ENCODE data around the gene SULF2.

SULF2 gene

DNA sequence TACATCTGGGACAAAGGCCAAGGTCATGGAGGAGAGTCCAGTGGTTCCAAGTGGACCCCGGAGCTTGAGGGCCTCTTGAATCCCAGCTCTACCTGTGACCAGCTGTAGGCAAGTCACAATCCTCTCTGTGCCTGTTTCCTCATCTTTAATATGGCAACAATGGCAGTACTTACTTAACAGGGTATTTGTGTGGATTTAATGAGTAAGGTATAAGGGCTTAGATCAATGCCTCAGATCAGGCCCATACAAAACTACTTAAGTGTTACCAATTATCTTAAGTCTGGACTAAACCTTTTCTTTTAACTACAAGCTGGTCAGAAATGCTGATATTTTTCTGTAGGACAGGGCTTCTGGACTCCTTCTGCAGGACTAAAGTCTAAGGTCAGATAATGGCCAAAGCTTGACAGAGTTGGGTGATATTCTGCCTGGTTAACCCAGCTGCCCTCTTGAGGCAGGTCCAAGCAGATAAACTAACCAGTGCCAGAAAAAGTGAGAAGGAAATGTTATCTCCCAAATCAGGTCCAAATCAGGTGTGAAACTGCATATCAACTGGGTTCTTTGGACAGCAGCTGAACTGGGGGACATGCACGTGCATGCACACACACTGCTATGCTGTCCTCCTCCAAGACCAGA is 2.2 kb downstream of the SULF2 start:
- DNase-seq: no peak

DNA sequence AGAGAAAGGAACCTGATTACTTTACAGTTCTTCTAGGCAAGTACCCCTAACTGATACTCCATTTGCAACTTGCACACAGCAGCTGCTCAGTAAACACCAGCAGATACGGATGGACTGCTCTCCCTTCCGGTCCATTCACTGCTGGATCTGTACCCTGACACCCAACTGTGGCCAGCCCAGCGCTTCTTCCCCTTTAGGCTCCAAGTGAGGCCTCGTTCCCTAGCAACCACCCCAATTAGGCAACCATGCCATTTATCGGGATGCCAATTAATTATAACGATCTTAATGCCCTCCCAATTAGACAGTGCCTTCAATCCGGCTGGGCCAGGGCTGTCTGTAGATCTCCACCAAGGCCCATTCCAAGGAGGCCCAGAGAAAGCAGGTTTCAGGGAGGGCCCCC is 3.2 kb downstream of the SULF2 start:
- DNase-seq: no peak

- DNase-seq: no peak
Observed at GRCh38 chr20:47781632-47782031, 3.6 kb downstream of the SULF2 start.

DNA sequence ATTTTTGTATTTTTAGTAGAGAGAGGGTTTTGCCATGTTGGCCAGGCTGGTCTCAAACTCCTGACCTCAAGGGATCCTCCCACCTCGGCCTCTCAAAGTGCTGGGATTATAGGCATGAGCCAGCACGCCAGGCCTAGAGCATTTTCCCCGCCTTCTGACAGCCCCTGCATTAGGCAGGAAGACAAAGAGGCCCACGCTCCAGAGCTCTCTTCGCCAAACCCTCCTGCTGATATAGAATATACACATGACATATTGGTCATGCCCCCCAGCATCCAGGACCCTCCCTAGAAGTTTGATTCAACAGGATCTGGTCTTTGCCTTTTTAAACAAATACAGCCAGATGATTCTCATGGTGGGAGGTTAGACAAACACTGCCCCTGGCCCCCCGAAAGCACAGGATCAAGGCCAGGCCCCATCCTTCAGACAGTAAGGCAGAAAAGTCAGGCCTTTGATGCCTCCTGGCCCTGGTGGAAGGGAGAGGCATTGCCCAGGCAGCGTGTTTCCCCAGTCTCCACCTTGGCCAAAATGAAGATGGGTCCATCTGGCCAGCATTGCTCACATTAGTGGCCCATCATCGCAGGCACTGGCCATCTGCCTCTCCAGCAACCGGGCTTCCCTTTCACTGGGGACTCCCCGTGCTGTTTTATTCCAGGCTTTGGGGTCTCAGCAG is 4.4 kb downstream of the SULF2 start:
- no peak for DNase-seq

- no peak for DNase-seq
Observed at GRCh38 chr20:47778398-47779354, 6.6 kb downstream of the SULF2 start.

DNA sequence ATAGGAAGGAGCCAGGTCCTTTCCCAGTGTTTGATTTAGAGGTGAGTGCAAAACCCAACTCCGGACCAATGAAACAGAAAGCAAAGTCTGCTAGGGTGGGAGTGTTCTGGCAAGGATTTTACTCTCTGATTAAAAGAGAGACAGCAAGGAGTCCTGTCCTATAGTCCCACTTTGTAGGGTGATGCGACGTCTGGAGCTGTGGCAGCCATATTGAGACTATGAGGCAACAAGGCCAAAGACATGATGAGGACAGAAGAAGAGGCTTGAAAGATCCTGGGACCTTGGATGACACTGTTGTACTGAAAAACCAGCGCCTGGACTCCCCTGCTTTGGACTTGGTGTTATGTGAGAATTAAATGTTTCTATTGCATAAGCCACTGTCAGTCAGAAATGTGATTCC is 8.1 kb downstream of the SULF2 start:
- DNase-seq: no peak

DNA sequence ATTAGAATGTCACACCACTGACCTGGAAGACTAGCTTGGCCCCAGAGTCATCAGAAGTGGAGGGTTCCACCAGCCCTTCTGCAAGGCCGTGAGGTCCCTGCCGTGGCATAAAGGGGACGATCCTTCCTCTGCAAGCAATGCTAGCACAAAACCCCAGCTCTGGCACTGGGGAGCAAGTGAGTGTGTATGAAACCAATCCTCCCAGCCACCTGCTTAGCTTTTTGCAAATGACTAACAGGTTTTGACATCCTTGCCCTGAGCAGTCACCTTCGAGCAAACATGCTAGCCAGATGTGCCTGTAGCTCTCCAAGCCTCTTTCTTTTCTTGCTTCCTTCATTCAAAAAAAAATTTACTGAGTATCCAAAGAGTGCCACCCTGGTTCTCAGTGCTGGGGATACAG is 8.6 kb downstream of the SULF2 start:
- no peak for DNase-seq

DNA sequence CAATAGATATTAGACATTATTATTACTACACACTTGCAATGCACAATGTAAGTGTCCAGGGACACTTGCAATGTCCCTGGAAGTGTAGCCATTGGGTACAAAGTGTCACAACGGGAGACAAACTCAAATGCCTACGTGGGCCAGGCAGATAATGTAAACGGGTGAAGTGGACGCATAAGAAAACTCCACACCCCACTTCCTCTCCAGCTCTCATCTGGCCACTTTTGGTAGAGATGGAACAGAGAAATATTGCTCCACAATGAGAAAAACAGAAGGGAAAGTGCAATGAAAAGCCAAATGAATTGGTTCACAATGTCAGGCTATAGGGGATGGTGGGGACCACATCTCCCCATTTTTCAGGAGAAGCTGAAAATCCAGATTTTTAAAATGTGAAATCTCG is 9.4 kb downstream of the SULF2 start:
- no peak for DNase-seq

DNA sequence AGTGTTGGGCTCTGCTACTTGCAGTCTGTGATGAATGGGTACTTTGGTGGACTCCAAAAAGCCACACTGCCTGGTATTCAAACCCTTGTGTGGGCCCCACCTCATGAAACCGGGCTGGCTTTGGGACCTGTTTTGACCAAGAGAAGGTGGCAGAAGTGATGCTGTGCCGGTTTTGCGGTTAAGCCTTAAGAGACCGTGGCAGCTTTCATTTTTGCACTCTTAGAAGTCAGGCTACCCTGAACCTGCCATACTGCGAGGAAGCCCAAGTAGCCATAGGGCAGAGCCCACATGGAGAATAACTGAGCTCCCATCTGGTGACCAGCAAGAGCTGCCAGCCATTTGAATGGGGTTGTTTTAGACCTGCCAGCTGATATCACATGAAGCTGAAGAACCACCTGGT is 10.2 kb downstream of the SULF2 start:
- DNase-seq: no peak

DNA sequence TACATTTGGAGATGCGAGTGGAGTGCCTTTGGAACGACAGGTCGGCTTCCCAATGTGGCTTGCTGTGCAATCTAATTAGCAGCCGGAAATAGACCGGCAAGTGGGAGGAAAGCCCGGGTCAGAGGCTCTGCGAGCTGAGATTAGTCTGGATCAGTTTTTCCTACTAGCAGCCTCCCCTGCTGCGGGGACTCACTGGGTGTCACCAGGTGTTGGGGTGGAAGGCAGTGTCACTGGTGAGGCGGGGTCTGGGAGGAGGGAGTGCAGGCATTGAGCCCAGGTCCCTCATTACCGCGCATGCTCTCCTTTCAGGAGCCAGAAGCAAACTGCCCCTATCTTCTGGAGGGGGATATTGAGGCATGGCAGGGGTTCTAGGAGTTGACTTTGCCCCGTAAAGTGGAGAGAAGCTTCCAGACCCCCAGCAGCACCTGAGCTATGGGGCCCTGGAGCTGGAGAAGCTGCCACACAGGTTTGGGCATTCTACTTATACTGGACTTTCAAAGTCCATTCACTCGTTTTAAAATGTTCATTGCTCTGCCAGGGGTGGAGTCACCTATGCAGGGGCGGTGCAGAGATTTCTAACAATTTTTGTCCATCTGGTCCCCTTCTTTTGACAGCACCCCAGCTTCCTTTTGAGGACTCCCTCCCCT is 11.0 kb downstream of the SULF2 start:
- no peak for DNase-seq

DNA sequence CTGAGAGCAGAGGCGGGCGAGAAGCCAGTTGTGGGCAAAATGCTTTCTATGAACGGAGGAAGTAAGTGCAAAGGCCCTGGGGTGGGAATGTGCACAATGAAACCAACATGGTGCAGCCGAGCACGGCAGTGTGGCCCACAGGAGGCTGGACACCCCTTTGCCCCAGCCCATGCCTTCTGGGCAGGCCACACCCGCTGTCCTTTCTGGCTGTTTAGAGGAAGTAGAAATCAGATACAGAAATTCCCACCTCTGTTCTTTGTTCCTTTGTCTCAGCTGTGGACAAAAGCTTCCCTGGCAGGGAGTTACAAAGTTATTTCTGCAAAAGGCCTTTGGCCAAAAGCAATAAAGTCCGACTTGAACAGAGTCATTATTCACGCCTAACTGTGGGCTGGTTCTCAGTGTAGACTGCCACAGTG is 11.9 kb downstream of the SULF2 start:
- no peak for DNase-seq

DNA sequence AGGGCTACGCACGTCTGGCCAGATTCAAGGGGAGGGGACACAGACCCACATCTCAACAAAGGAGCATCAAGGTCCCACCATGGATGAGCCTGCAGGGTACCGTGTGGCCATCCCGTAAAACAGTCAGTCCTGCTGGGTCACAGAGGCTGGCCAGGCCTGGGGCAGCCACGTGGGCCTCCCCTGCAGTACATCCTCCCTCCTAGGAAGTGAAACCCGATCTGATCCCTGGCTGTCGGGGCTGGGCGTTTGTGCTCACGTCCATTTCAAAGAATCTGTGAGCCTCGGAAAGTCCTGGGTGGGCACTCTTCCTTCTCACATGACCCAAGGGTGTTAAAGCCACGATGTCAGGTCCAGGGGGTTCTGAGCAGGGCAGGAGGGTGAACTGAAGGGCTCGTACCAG is 14.3 kb downstream of the SULF2 start:
- no peak for DNase-seq

DNA sequence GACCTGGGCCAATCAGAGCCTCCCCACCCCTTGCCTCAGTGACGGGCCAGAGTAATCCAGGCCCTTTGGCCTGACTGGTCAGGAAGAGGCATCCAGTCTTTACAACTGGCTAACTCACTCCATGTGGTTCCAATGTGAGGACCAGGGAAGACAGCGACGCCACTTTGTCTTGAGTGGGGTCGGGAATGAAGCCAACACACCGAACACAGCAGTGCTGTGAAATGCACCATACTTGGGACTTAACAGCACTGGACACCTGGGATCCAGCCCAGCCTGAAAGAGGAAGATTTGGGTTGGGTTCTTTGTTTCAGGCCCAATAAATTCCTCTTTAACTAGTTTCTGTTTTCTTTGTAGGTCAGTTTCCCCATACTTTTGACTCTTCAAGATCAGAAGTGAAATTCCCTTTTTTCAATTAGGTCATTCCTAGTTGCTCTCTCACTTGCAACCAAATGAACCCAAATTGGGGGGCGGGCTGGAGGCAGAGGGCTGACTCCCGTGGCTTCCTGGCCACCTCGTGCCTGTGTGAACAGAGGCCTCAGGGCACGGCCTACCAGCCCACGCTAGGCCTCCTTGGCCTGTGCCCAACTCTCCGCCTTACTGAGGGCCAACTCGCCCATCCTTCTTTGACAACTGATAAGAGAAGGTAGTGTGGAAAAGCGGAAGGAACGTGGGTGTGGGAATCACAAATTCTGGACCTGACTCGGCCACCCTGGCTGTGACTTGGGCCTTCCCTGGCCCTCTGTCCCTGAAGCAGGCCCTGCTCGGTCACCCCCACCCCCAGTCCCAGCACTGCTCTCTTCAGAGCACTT is 17.1 kb downstream of the SULF2 start:
- no peak for DNase-seq

DNA sequence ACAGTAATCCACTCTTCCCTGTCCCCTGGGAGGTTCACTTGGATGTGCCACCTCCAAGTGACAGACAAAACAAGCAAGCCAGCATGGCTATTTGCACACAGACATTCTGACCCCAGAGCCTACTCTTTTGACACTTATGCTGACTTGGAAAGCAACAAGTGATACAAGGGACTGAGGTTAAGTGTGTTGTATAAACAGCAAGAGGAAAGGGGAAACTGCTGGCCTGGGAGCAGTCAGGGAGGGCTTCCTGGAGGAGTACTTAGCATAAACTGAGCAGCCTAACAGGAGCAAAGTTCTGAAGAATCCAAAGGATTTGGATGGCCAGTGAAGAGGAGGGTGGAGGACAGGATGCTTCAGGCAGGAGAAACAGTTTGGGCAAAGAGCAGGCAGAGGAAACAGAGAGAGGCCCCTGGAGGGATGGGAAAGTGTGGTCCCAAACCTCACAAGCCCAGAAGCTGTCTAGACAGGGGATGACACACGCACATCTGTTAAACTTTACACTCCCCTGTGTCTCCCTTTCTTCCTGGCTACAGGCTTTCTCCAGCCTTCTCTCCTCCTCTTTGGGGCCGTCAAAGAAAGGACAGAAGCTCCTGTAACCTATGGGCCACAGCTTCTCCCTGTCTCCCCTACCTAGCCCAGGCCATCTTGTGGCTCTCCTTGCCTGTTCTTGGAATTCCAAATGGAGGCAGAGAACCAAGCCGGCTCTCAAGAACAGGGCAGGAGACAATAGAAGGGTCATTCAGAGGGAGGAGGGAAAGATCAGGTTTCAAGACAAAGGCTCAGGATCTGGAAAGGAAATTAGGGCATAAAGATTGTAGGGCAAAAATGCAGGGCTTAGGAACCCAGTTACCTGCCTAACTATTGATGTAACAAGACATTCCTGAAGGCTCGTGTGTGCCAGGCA is 19.3 kb downstream of the SULF2 start:
- no peak for DNase-seq

GRCh38 chr20:47765271-47765670 is 20.0 kb downstream of the SULF2 start:
- DNase-seq: no peak

- no peak for DNase-seq
Observed at GRCh38 chr20:47764154-47764733, 21.0 kb downstream of the SULF2 start.

DNA sequence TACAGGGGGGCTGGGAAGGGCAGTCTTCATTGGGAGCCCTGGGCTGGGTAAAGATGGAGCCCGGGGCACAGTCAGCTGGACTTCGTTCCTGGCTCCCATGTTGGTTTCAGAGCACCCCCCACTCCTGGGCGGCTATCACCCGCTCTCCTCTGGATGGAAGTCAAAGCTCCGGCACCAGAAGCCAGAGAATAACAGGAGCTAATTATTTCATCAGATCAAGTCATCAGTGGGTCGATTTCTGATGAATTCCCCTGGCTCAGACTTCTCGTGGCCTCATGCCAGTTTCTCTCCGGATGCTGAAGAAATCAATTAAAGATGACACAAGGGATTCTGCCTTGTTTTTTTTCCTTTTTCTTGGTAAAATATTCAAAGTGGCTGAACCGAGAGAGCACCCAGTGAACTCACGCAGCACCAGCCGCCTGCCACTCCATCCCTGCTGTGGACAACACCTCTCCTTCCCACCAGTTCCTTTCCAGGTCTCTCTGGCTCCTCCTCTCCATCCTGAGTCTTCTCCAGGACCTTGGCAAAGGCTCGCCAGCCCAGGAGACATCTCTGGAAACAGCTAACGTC is 22.5 kb downstream of the SULF2 start:
- no peak for DNase-seq

- DNase-seq: no peak
Observed at GRCh38 chr20:47761482-47762047, 23.7 kb downstream of the SULF2 start.

DNA sequence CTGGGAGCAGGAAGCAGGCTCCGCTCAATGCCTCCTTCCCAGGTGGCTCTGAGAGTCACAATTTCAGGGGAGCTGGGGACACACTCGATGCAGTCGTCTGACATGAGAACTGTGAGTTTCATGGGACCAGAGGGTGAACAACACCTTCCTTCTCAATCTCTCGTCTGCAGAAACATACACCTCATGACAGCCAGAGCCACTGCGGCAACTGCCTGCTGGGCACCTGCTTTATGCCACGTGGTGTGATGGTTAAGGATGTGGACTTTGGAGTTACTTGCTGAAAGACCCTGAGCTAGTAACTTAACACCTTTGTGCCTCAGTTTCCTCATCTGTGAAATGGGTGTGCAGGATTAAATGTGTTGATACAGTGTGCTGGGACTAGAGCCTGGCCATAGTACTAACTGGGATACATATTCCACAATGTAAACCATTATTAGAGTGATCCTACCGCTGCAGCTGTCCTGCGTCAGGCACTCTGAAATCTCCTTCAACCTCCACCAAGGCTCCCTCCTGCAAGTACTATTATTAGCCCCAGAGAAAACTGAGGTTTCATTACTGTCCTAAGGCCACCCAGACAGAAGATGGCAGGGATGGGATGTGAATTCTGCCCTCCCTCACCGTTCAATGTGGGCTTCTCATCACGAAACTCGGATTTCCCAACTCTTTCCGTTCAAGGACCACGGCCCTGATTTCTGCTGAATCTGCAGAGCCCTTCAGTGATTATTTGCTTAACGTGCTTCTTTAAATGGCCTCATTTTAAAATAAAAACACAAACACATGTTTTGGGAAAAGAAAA is 24.4 kb downstream of the SULF2 start:
- DNase-seq: no peak

Measured in bone marrow (tissue), 2 donors.